ENCODE results near the gene CDK16. TPM values are rescaled to one million over a fixed set of nuclear protein-coding genes. Genes with fewer than 3 reads are reported as not detected.
"Not testable (repeated sequence)": the region's sequence is repeated elsewhere in the genome, so short reads cannot be mapped to it uniquely, and the experiment has no call there.

Gene CDK16
- total RNA-seq, 1 donor from 2014 or later: 21.7 TPM

DNA sequence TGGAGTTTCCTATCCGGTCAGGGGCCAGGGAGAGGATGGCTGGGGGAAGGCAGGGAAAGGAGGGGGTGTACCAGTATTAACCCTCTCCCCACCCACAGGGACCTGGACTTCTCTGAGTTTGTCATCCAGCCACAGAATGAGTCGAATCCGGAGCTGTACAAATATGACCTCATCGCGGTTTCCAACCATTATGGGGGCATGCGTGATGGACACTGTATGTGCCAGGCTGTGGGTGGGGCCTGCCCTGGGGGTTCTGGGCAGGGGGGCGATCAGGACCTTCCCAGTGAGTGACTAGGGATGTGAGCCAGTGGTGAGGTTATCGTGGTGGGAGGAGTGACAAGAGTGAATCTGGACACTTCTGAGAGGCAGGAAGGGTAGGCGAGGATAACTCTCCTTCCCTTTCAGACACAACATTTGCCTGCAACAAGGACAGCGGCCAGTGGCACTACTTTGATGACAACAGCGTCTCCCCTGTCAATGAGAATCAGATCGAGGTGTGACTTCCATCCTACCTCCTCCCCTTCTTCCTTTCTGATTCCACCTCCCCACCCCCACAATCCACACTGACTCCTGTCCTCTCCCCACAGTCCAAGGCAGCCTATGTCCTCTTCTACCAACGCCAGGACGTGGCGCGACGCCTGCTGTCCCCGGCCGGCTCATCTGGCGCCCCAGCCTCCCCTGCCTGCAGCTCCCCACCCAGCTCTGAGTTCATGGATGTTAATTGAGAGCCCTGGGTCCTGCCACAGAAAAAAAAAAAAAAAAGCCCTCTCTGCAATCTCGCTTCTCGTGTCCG lies 28.9 kb downstream of the CDK16 start:
- DNase-seq (ENCODE audit: low spot score): no peak

DNA sequence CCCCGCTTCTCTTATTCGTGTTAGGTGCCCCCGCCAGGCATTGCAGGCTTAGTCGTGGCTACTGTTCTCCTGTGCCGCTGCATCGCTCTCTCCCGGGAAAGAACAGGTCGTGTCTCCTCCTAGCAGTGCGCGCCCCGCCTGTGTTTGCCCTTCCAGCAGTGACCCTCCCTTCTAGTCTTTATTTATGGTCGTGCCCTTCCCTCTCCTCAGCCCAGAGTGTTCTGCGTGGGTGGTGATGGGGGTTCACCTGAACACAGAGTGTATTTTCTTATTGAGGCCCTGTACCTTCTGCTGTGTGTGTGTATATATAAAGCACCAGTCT lies 29.5 kb downstream of the CDK16 start:
- ATAC-seq: no peak

More for the DNA sequence above, 28.9 kb downstream of the CDK16 start:
- ATAC-seq: no peak

DNA sequence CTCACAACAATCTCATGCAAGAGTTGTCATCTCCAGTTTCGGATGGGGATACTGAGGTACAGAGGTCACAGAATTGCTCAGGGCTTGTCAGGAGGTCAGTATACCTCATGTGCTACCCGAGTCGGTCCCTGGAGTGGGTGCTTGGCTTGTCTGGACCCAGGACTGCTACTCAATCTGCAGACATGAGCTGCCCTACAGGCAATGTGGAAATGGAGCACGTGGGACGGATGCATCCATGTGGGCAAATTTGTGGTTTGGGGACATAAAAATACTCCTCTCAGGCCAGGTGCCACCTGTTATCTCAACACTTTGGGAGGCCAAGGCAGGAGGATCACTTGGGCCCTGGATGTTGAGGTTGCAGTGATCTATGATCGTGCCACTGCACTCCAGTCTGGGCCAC lies 30.1 kb downstream of the CDK16 start:
- DNase-seq (ENCODE audit: low spot score) (no peak), ATAC-seq (no peak)

More for the DNA sequence above, 29.5 kb downstream of the CDK16 start:
- no peak for DNase-seq (ENCODE audit: low spot score)

DNA sequence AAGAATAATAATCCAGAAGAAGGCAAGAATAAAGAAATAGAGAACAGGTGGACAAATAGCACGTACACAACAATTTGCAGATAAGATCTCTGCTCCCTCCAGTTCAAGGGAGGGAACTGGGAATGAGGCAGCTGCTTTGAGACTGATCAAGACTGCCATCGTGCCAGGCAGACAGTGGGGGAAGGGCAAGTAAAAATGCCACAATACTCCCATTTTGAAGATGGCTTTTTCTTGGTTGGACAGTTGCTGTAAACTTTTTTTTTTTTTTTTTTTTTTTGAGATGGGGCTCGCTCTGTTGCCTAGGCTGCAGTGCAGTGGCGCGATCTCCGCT lies 31.5 kb downstream of the CDK16 start:
- ATAC-seq (no peak), DNase-seq (ENCODE audit: low spot score) (no peak)

DNA sequence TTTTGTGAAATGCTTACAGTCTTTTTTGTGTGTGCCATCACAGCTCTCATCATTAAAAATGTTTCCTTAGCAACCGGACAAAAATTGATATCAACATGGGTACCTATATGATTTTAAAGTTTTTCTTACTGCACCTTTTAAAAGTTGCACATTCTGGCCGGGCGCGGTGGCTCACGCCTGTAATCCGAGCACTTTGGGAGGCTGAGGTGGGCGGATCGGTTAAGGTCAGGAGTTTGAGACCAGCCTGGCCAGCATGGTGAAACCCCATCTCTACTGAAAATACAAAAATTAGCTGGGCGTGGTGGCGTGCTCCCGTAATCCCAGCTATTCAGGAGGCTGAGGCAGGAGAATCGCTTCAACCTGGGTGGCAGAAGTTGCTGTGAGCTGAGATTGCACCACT lies 39.1 kb downstream of the CDK16 start:
- not testable (repeated sequence) for DNase-seq (ENCODE audit: low spot score)

DNA sequence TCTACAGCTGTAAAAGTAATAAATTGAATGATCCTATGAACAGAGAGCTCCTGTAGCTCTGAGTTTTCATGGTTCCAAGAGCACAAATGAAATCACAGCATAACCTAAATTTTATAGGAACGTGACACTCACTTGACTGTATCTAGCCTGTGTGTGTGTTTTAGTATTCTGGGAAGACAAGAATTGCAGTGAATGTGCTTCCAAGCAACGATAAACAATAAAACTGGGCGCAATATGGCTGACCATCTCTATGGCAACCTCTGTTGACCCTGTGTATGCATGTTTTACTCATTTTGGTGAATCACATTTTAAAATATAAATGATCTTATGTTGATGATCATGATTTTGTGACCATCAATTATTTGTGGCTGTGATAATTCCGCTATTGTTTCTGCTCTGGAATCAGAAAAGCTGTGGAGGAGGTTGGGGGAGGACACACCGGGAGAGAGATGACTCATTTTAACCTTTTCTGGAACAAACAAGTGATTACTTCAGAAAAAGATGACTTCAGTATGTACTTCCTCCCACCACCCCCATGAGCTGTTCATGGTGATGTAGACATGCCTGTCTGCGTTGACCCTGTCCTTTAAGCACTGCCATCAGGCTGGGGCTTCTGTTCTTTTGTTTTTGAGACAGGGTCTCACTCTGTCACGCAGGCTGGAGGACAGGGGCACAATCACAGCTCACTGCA lies 46.1 kb downstream of the CDK16 start:
- ATAC-seq: no peak
- no peak for DNase-seq (ENCODE audit: low spot score)

More for the DNA sequence above, 39.1 kb downstream of the CDK16 start:
- not testable (repeated sequence) for ATAC-seq

DNA sequence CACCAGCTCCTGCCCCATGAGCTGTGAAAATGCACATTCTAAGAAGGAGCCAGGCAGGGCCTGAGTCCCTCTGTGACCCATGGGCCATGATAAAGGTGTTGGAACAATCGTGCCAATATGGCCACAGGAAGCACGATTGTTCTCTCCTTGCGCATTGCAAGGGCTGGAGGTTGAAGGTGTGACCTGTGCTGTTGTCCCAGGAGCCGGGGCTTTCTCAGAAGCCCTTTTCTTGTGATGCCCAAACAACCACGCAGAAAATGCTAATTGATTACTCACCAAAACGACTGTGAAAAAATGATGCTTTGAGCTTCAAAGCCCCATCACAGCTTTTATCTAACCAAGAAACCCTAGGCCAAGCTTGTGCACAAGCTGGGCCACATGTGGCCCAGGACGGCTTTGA lies 48.2 kb downstream of the CDK16 start:
- DNase-seq (ENCODE audit: low spot score) (no peak), ATAC-seq (no peak)

DNA sequence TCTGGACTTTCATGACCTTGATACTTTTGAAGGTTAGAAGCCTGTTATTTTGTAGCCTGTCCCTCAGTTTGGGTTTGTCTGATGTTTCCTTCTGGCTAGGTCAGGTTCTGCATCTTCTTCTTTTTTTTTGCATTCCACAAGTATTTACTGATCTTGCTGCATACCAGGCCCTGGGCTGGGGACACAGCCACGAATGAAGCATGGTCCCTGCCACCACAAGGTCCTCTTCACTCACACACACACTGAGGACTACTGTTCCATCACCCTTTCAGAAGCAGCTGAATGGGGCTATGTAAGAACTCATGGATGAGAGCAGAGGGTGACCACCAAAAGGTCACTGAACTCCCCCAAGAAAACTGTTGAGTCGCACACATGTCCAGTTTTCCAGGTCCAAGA lies 53.5 kb downstream of the CDK16 start:
- ATAC-seq (no peak), DNase-seq (ENCODE audit: low spot score) (no peak)

DNA sequence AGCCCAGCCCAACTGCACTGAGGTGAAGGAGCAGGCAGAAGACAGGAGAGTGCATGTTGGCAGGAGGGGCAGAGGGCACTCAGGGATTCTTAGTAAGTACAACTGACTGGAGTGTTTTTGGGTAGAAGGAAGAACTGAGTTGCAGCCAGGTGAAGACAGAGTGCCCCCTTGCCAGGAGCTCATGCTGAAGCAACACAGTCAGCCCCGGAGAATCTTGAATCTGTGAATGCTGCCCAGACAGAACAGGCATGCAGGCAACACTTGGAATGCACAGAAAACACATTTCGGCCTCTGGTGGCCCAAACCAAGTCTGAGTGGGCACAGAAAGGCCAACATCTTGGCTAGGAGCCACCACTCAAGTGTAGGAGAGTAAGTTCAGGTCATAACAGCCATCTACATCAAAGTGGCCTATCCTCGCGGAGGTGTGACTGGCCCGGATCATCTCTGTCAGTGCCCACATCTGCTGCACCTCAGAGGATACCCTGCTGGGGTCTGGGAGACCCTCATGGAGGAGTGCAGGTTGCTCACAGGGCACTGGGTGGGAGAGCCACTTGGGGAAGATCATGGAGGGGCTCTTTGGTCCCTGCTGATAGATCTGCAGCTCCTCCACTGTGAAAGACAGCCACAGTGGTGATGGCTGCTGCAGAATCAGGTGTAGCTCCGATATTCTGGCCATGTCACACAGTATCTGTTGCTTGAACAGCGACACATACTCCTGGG lies 54.7 kb downstream of the CDK16 start:
- DNase-seq (ENCODE audit: low spot score): no peak
- no peak for ATAC-seq

DNA sequence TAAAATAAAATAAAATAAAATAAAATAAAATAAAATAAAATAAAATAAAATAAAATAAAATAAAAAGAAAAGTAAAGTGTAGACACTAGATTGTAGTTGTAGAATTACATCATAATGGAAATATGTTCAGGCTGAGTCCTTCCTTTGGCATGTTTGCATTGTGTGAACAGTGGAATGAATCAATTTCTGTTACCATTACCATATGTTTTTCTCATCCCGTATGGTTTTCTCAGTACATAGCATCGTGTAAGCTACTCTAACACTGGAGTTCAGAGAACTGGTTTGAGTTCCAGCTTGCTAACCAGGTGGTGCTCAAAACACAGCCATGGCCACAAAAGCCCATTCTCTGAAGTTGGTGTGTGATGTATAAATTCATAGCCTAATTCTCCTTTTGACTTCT lies 60.2 kb downstream of the CDK16 start:
- no peak for ATAC-seq

More for the DNA sequence above, 60.2 kb downstream of the CDK16 start:
- no peak for DNase-seq (ENCODE audit: low spot score)

Other genes starting within 250 kb of the CDK16 start
- gene RGN, start 140.2 kb upstream of the CDK16 start, total RNA-seq: 188 TPM
- gene NDUFB11, start 74.0 kb upstream of the CDK16 start, total RNA-seq: 67.1 TPM
- gene RBM10, start 73.5 kb upstream of the CDK16 start, total RNA-seq: 15.0 TPM
- gene UBA1, start 24.9 kb upstream of the CDK16 start, total RNA-seq: 87.2 TPM
- 10.2 TPM for gene USP11, start 14.3 kb downstream of the CDK16 start, total RNA-seq
- gene ZNF157, start 151.9 kb downstream of the CDK16 start, total RNA-seq: not detected